HG03108 (cell line): ENCODE results near the gene PMM2.
A peak's percentile ranks its signal among the peaks of the same experiment; 100 is the strongest.
"Not testable (repeated sequence)": the region's sequence is repeated elsewhere in the genome, so short reads cannot be mapped to it uniquely, and the experiment has no call there.

ENCODE experiments used
- ATAC-seq: cut with Tn5 transposase; IDR thresholded peaks from one replicate; pipeline ENCODE4 v1.9.1; 2021; ENCODE audit warnings: moderate library complexity; ENCODE audit not compliant: unreplicated experiment

PMM2 gene

GRCh38 chr16:8816967-8817655 is 19.5 kb downstream of the PMM2 start:
- ATAC-seq = no peak

- ATAC-seq = peak; percentile 84
Measured at GRCh38 chr16:8818504-8819270, 21.0 kb downstream of the PMM2 start.

GRCh38 chr16:8819411-8820034 is 21.9 kb downstream of the PMM2 start:
- ATAC-seq = no peak

- ATAC-seq = no peak
Measured at GRCh38 chr16:8822403-8822802, 24.8 kb downstream of the PMM2 start.

GRCh38 chr16:8826278-8826879 is 28.7 kb downstream of the PMM2 start:
- no peak for ATAC-seq

GRCh38 chr16:8828541-8829165 is 31.0 kb downstream of the PMM2 start:
- ATAC-seq = no peak

- ATAC-seq = no peak
Measured at GRCh38 chr16:8831450-8831849, 33.8 kb downstream of the PMM2 start.

GRCh38 chr16:8831871-8832716 is 34.5 kb downstream of the PMM2 start:
- no peak for ATAC-seq

- no peak for ATAC-seq
Measured at GRCh38 chr16:8832717-8833105, 35.1 kb downstream of the PMM2 start.

- ATAC-seq = not testable (repeated sequence)
Measured at GRCh38 chr16:8836797-8837196, 39.2 kb downstream of the PMM2 start.

- ATAC-seq = not testable (repeated sequence)
Measured at GRCh38 chr16:8837594-8837993, 40.0 kb downstream of the PMM2 start.

GRCh38 chr16:8842016-8842415 is 44.4 kb downstream of the PMM2 start:
- ATAC-seq = not testable (repeated sequence)

GRCh38 chr16:8843296-8843695 is 45.7 kb downstream of the PMM2 start:
- ATAC-seq = not testable (repeated sequence)

- no peak for ATAC-seq
Measured at GRCh38 chr16:8845699-8846298, 48.2 kb downstream of the PMM2 start.

- ATAC-seq = no peak
Measured at GRCh38 chr16:8846401-8846932, 48.8 kb downstream of the PMM2 start.

- no peak for ATAC-seq
Measured at GRCh38 chr16:8847145-8847544, 49.5 kb downstream of the PMM2 start.

GRCh38 chr16:8847623-8848022 is 50.0 kb downstream of the PMM2 start:
- ATAC-seq = no peak

- no peak for ATAC-seq
Measured at GRCh38 chr16:8848231-8848938, 50.7 kb downstream of the PMM2 start.

- no peak for ATAC-seq
Measured at GRCh38 chr16:8848939-8849391, 51.3 kb downstream of the PMM2 start.
